GM23338 (cell line): Measurements from ENCODE around the gene IL13RA2. TPM values are rescaled to one million over a fixed set of nuclear protein-coding genes. Genes with fewer than 3 reads are reported as not detected.

Experiments used
- ATAC-seq: fragments of 200-7000 bp; cut with Tn5 transposase; 3 replicates; pipeline ENCODE4 v1.9.1; 2020
- DNase-seq: peaks from one replicate; pipeline ENCODE4 v3.0.0-alpha.2; 2015; ENCODE audit warnings: low spot score
- H2AFZ ChIP-seq: fragments of 200-600 bp; sonication (generic); 2 replicates; pipeline ENCODE4 v1.8.0; 2016; ENCODE audit warnings: antibody characterized with exemption, mild to moderate bottlenecking, moderate library complexity
- H3F3A ChIP-seq: fragments of 200-600 bp; sonication (generic); replicated peaks from 2 replicates; pipeline ENCODE4 v1.8.0; 2017; ENCODE audit warnings: antibody characterized with exemption, mixed run types, low read depth
- H3K27ac ChIP-seq: fragments of 200-600 bp; sonication (generic); 2 replicates; pipeline ENCODE4 v1.6.1; 2016; ENCODE audit warnings: low read depth
- H3K27me3 ChIP-seq: fragments of 200-600 bp; sonication (generic); 2 replicates; pipeline ENCODE4 v1.8.0; 2016; ENCODE audit warnings: mild to moderate bottlenecking, mixed run types, moderate library complexity; ENCODE audit not compliant: insufficient read depth
- H3K36me3 ChIP-seq: fragments of 200-600 bp; sonication (generic); 2 replicates; pipeline ENCODE4 v1.8.0; 2016; ENCODE audit warnings: mild to moderate bottlenecking; ENCODE audit not compliant: insufficient read depth
- H3K4me1 ChIP-seq: fragments of 200-600 bp; sonication (generic); 2 replicates; pipeline ENCODE4 v1.8.0; 2016; ENCODE audit warnings: mild to moderate bottlenecking, moderate library complexity; ENCODE audit not compliant: insufficient read depth
- H3K4me2 ChIP-seq: fragments of 200-600 bp; sonication (generic); 2 replicates; pipeline ENCODE4 v1.7.1; 2017; ENCODE audit warnings: mixed run types
- H3K4me3 ChIP-seq: fragments of 200-600 bp; sonication (generic); 2 replicates; pipeline ENCODE4 v1.6.1; 2016; ENCODE audit warnings: mixed run types
- H3K79me2 ChIP-seq: fragments of 200-600 bp; sonication (generic); replicated peaks from 2 replicates; pipeline ENCODE4 v1.8.0; 2017; ENCODE audit warnings: mild to moderate bottlenecking; ENCODE audit not compliant: insufficient read depth
- H3K9me2 ChIP-seq: fragments of 200-600 bp; sonication (generic); 2 replicates; pipeline ENCODE4 v1.8.0; 2017; ENCODE audit not compliant: insufficient read depth
- H4K20me1 ChIP-seq: fragments of 200-600 bp; sonication (generic); replicated peaks from 2 replicates; pipeline ENCODE4 v1.8.0; 2017; ENCODE audit warnings: mild to moderate bottlenecking; ENCODE audit not compliant: insufficient read depth
- H3K27ac Mint-ChIP-seq: 2 replicates; pipeline ENCODE4 v1.8.0; 2020; ENCODE audit warnings: inconsistent platforms, mild to moderate bottlenecking, moderate library complexity, mixed read lengths
- H3K27me3 Mint-ChIP-seq: 3 replicates; pipeline ENCODE4 v1.8.0; 2022; ENCODE audit warnings: low read depth, mild to moderate bottlenecking, moderate library complexity, mixed read lengths, inconsistent platforms; ENCODE audit not compliant: insufficient read depth, poor library complexity
- H3K36me3 Mint-ChIP-seq: 3 replicates; pipeline ENCODE4 v1.8.0; 2021; ENCODE audit warnings: low read depth, mild to moderate bottlenecking, inconsistent platforms, moderate library complexity, mixed read lengths
- H3K4me1 Mint-ChIP-seq: 3 replicates; pipeline ENCODE4 v1.8.0; 2020; ENCODE audit warnings: mild to moderate bottlenecking, inconsistent platforms, mixed read lengths
- H3K4me3 Mint-ChIP-seq: 3 replicates; pipeline ENCODE4 v1.8.0; 2021; ENCODE audit warnings: moderate library complexity, mild to moderate bottlenecking, inconsistent platforms, mixed read lengths
- H3K9me3 Mint-ChIP-seq: 3 replicates; pipeline ENCODE4 v1.8.0; 2020; ENCODE audit warnings: moderate library complexity, mild to moderate bottlenecking, inconsistent platforms, mixed read lengths
- CREB1 ChIP-seq: fragments of 250-450 bp; sonication (Bioruptor Pico); IDR thresholded peaks from 2 replicates; pipeline ENCODE4 v1.5.0; 2020; ENCODE audit warnings: low read depth, mild to moderate bottlenecking, moderate library complexity
- CTCF ChIP-seq, 2 experiments: fragments of 200-600 bp in 1 of 2; sonication (generic) in 1 of 2; conservative IDR thresholded peaks; 2 replicates each; pipeline versions ENCODE4 v1.5.1 to v1.6.1; 2016 to 2017; ENCODE audit warnings: antibody characterized with exemption in 2 of 2, low read depth in 2 of 2, mild to moderate bottlenecking in 2 of 2, moderate library complexity in 1 of 2
- ETS1 ChIP-seq: IDR thresholded peaks from 2 replicates; pipeline ENCODE4 v1.6.1; 2016; ENCODE audit warnings: antibody characterized with exemption
- EZH2 ChIP-seq: fragments of 200-600 bp; sonication (generic); IDR thresholded peaks from one replicate; pipeline ENCODE4 v1.8.0; 2017; ENCODE audit warnings: antibody characterized with exemption, mild to moderate bottlenecking, low read depth; ENCODE audit not compliant: unreplicated experiment
- EZH2phosphoT487 ChIP-seq: fragments of 200-600 bp; sonication (generic); IDR thresholded peaks from one replicate; pipeline ENCODE4 v1.8.1; 2018; ENCODE audit warnings: antibody characterized with exemption; ENCODE audit not compliant: unreplicated experiment
- JUNB ChIP-seq: IDR thresholded peaks from one replicate; pipeline ENCODE4 v1.6.1; 2016; ENCODE audit warnings: antibody characterized with exemption; ENCODE audit not compliant: unreplicated experiment
- NANOG ChIP-seq: IDR thresholded peaks from 2 replicates; pipeline ENCODE4 v1.6.1; 2016; ENCODE audit warnings: antibody characterized with exemption, borderline replicate concordance
- POLR2AphosphoS5 ChIP-seq: IDR thresholded peaks from 2 replicates; pipeline ENCODE4 v1.6.1; 2016; ENCODE audit warnings: antibody characterized with exemption, low read depth
- REST ChIP-seq: IDR thresholded peaks from one replicate; pipeline ENCODE4 v1.6.1; 2018; ENCODE audit warnings: antibody characterized with exemption; ENCODE audit not compliant: unreplicated experiment
- STAT1 ChIP-seq: IDR thresholded peaks from one replicate; pipeline ENCODE4 v1.6.1; 2016; ENCODE audit warnings: antibody characterized with exemption; ENCODE audit not compliant: unreplicated experiment
- ZNF114 ChIP-seq: fragments of 250-450 bp; sonication (Bioruptor Pico); IDR thresholded peaks from 2 replicates; pipeline ENCODE4 v1.5.0; 2020; ENCODE audit warnings: mild to moderate bottlenecking, moderate library complexity
- ZNF331 ChIP-seq: fragments of 250-450 bp; sonication (Bioruptor Pico); IDR thresholded peaks from 2 replicates; pipeline ENCODE4 v1.5.0; 2020; ENCODE audit warnings: low read depth, mild to moderate bottlenecking, moderate library complexity
- ZNF462 ChIP-seq: fragments of 250-450 bp; sonication (Bioruptor Pico); IDR thresholded peaks from 2 replicates; pipeline ENCODE4 v1.5.0; 2020; ENCODE audit warnings: mild to moderate bottlenecking, moderate library complexity
- polyA plus RNA-seq: library from polyadenylated mRNA; unstranded; fragments of >200 nt; fragmentation: Nextera tagmentation; extraction: Ambion mirVana; gene quantifications from 2 replicates; pipeline ENCODE4 v1.2.1, GENCODE V29; 2016
- total RNA-seq: library from RNA; depleted of rRNA; stranded (reverse); fragments of >200 nt; shearing (Covaris generic); gene quantifications from 2 replicates; pipeline ENCODE4 v1.2.3, GENCODE V29; 2014

Gene IL13RA2
- total and polyA plus RNA-seq, 2 experiments from 2014 or later, result not detected

- Histone ChIP-seq H4K20me1 (no peaks in the 10 kb centered on the region), H3K4me1 (no peaks in the 10 kb centered on the region), H3F3A (no peaks in the 10 kb centered on the region), H3K27ac (no peak overlapping the region), H3K9me2 (no peaks in the 10 kb centered on the region), H3K27me3 (no peaks in the 10 kb centered on the region), H3K79me2 (no peaks in the 10 kb centered on the region), H3K4me2 (no peak overlapping the region), H3K4me3 (no peak overlapping the region), H2AFZ (no peak overlapping the region), H3K36me3 (no peaks in the 10 kb centered on the region)
- H3K4me3 Mint-ChIP-seq, result no peak overlapping the region
- no peaks in the 10 kb centered on the region for H3K4me1 Mint-ChIP-seq
- ATAC-seq (no peak), DNase-seq (no peak)
- H3K36me3 Mint-ChIP-seq, result peaks cover 2% of the 10 kb centered on the region; the same call in 1 of the 3 replicates
- H3K27ac Mint-ChIP-seq, result no peak overlapping the region
- no peaks in the 10 kb centered on the region for H3K27me3 Mint-ChIP-seq
- TF ChIP-seq ZNF462 (CRISPR knock-in tag) (no peak), EZH2 (no peak), ETS1 (no peak), ZNF114 (CRISPR knock-in tag) (no peak), ZNF331 (CRISPR knock-in tag) (no peak), REST (no peak), CTCF (conservative IDR thresholded peaks at IDR 0.05; ENCODE audit: low read depth in 2 of 2) (no peak), EZH2phosphoT487 (no peak), NANOG (no peak), POLR2AphosphoS5 (no peak), JUNB (no peak), CREB1 (CRISPR knock-in tag) (no peak), STAT1 (no peak)
- H3K9me3 Mint-ChIP-seq, result peaks cover 3% of the 10 kb centered on the region; the same call in 1 of the 3 replicates
These were observed 42.6 kb upstream of the IL13RA2 start for GRCh38 chrX:115060013-115060412.
